ENCODE results near the gene CTCF.

CTCF gene

GRCh38 chr16:67549240-67549639 is 13.1 kb upstream of the CTCF start:
- DNase-seq, result no peak

GRCh38 chr16:67549936-67550335 is 12.4 kb upstream of the CTCF start:
- DNase-seq, result no peak

GRCh38 chr16:67551091-67551490 is 11.2 kb upstream of the CTCF start:
- DNase-seq, result no peak

GRCh38 chr16:67551972-67552371 is 10.4 kb upstream of the CTCF start:
- DNase-seq, result no peak

- DNase-seq, result no peak
These were observed 9.8 kb upstream of the CTCF start for GRCh38 chr16:67552476-67552875.

GRCh38 chr16:67555795-67556212 is 6.5 kb upstream of the CTCF start:
- no peak for DNase-seq

GRCh38 chr16:67558859-67559258 is 3.5 kb upstream of the CTCF start:
- DNase-seq, result no peak

GRCh38 chr16:67560827-67561342 is 1.4 kb upstream of the CTCF start:
- DNase-seq, result no peak

- DNase-seq, result no peak
These were observed 864 bp upstream of the CTCF start for GRCh38 chr16:67561501-67561823.

- peak; percentile 93 for DNase-seq
These were observed 351 bp upstream of the CTCF start for GRCh38 chr16:67561824-67562525.

- peak; percentile 31 for DNase-seq
These were observed 787 bp downstream of the CTCF start for GRCh38 chr16:67562918-67563707.

- no peak for DNase-seq
These were observed 1.6 kb downstream of the CTCF start for GRCh38 chr16:67563708-67564468.

GRCh38 chr16:67565470-67566100 is 3.3 kb downstream of the CTCF start:
- DNase-seq, result no peak

GRCh38 chr16:67571464-67571863 is 9.1 kb downstream of the CTCF start:
- DNase-seq, result no peak

GRCh38 chr16:67571981-67572431 is 9.7 kb downstream of the CTCF start:
- no peak for DNase-seq

- DNase-seq, result no peak
These were observed 17.4 kb downstream of the CTCF start for GRCh38 chr16:67579686-67580085.

GRCh38 chr16:67580202-67580601 is 17.9 kb downstream of the CTCF start:
- DNase-seq, result no peak

- DNase-seq, result no peak
These were observed 31.0 kb downstream of the CTCF start for GRCh38 chr16:67593288-67593687.

GRCh38 chr16:67593701-67594100 is 31.4 kb downstream of the CTCF start:
- no peak for DNase-seq

GRCh38 chr16:67594256-67594915 is 32.1 kb downstream of the CTCF start:
- DNase-seq, result no peak

GRCh38 chr16:67594956-67595355 is 32.6 kb downstream of the CTCF start:
- no peak for DNase-seq

- no peak for DNase-seq
These were observed 36.2 kb downstream of the CTCF start for GRCh38 chr16:67598527-67598926.
